MV-4-11 (cell line): ENCODE measurements around the gene TMEM213.
"Not testable (repeated sequence)": the region's sequence is repeated elsewhere in the genome, so short reads cannot be mapped to it uniquely, and the experiment has no call there.

Source experiments
- DNase-seq: peaks from one replicate; lab custom pipeline; 2025; lab: John Stamatoyannopoulos, UW

TMEM213 gene

GRCh38 chr7:138797046-138797445 lies 748 bp upstream of the TMEM213 start:
- DNase-seq: not testable (repeated sequence)

- no peak for DNase-seq
These were observed 1.0 kb downstream of the TMEM213 start for GRCh38 chr7:138798836-138799235.

GRCh38 chr7:138799336-138800000 lies 1.7 kb downstream of the TMEM213 start:
- DNase-seq: no peak

GRCh38 chr7:138801256-138801655 lies 3.5 kb downstream of the TMEM213 start:
- no peak for DNase-seq

GRCh38 chr7:138802706-138803105 lies 4.9 kb downstream of the TMEM213 start:
- no peak for DNase-seq

GRCh38 chr7:138804618-138805017 lies 6.8 kb downstream of the TMEM213 start:
- DNase-seq: no peak

GRCh38 chr7:138809346-138809745 lies 11.6 kb downstream of the TMEM213 start:
- DNase-seq: no peak

- not testable (repeated sequence) for DNase-seq
These were observed 13.5 kb downstream of the TMEM213 start for GRCh38 chr7:138811327-138811726.

GRCh38 chr7:138813945-138814344 lies 16.2 kb downstream of the TMEM213 start:
- DNase-seq: no peak

GRCh38 chr7:138814816-138815332 lies 17.1 kb downstream of the TMEM213 start:
- DNase-seq: no peak

GRCh38 chr7:138816650-138817049 lies 18.9 kb downstream of the TMEM213 start:
- DNase-seq: no peak

GRCh38 chr7:138819625-138820024 lies 21.8 kb downstream of the TMEM213 start:
- DNase-seq: no peak

GRCh38 chr7:138821912-138822311 lies 24.1 kb downstream of the TMEM213 start:
- no peak for DNase-seq

- no peak for DNase-seq
These were observed 25.2 kb downstream of the TMEM213 start for GRCh38 chr7:138822867-138823535.

- DNase-seq: no peak
These were observed 27.4 kb downstream of the TMEM213 start for GRCh38 chr7:138825049-138825721.

- no peak for DNase-seq
These were observed 30.5 kb downstream of the TMEM213 start for GRCh38 chr7:138828302-138828701.

GRCh38 chr7:138829335-138829734 lies 31.5 kb downstream of the TMEM213 start:
- DNase-seq: no peak

- no peak for DNase-seq
These were observed 35.2 kb downstream of the TMEM213 start for GRCh38 chr7:138832966-138833365.

- DNase-seq: no peak
These were observed 35.8 kb downstream of the TMEM213 start for GRCh38 chr7:138833596-138833995.

GRCh38 chr7:138834583-138834982 lies 36.8 kb downstream of the TMEM213 start:
- no peak for DNase-seq

- DNase-seq: no peak
These were observed 37.3 kb downstream of the TMEM213 start for GRCh38 chr7:138835087-138835486.

- DNase-seq: no peak
These were observed 39.8 kb downstream of the TMEM213 start for GRCh38 chr7:138837627-138838026.

- no peak for DNase-seq
These were observed 40.4 kb downstream of the TMEM213 start for GRCh38 chr7:138838166-138838565.
